Measurements from ENCODE around the gene EYA3. TPM values are rescaled to one million over a fixed set of nuclear protein-coding genes. Genes with fewer than 3 reads are reported as not detected.
A peak's percentile ranks its signal among the peaks of the same experiment; 100 is the strongest.

EYA3 gene
- total RNA-seq, 2 donors from 2014 or later = 27.0 to 28.9 TPM

DNA sequence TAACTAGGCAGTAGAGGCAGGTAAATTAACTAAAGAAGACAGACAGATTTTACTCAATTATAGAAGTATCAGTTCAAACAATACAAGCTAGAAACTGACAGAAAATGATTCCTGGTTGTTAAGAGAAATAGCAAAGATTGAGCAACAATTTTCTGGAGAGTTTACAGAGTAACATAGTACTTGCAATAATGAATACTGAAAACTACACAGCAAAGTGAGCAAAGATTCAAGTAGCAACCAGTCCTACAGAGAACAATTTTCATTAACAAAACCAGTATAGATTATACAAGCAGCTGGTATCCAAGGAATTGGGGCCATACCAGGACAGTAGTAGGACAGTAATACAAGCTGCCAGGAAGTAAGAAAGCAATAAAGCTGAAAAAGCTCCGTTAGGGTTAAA, 37.6 kb downstream of the EYA3 start:
- H3K4me3 Mint-ChIP-seq = no peak overlapping the region
- DNase-seq (no peak), ATAC-seq (replicated peaks in 1 of 2) (no peak)
- H3K4me1 Mint-ChIP-seq (ENCODE audit: low read depth) = peaks cover 19% of the 10 kb centered on the region
- no peaks in the 10 kb centered on the region for H3K27me3 Mint-ChIP-seq (ENCODE audit: low read depth)
- H3K27ac Mint-ChIP-seq = no peak overlapping the region
- no peaks in the 10 kb centered on the region for H3K9me3 Mint-ChIP-seq
- peaks cover 2 to 4% of the 10 kb centered on the region in 2 donors for H3K36me3 Mint-ChIP-seq (ENCODE audit: insufficient read depth in 2 of 2)

DNA sequence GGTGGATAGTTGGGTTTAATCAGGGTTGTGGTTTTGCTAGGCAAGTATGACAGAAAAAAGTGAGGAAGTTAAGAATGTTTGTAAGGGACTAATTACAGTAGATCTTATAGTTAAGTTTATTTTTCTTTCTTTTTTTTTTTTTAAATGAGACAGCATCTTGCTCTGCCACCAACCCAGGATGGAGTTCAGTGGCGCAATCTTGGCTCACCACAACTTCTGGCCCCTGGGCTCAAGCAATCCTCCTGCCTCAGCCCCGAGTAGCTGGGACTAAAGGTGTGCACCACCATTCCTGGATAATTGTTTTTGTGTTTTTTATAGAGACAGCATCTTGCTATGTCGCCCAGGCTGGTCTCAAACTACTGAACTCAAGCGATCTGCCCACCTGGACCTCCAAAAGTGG, 41.7 kb downstream of the EYA3 start:
- Mint-ChIP-seq H3K4me1 (ENCODE audit: low read depth) (peaks cover 6% of the 10 kb centered on the region), H3K4me3 (no peak overlapping the region), H3K27ac (no peak overlapping the region), H3K36me3 (ENCODE audit: insufficient read depth in 2 of 2) (peaks cover 0 to 2% of the 10 kb centered on the region in 2 donors), H3K9me3 (no peaks in the 10 kb centered on the region), H3K27me3 (ENCODE audit: low read depth) (no peaks in the 10 kb centered on the region)
- ATAC-seq (replicated peaks in 1 of 2) (no peak), DNase-seq (no peak)

DNA sequence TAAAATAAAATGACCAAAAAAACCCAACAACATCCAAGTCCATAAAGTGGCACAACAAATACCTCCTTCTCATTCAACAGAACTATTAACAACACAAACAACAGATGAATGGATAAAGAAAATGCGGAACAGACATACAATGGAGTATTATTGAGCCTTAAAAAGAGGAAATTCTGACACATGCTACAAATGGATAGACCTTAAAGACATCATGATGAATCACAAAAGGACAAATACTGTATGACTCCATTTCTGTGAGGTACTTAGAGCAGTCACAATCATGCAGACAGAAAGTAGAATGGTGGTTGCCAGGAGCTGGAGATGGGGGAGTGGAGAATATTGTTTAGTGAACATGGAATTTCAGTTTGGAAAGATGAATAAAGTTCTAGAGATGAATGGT, 42.6 kb downstream of the EYA3 start:
- H3K27ac Mint-ChIP-seq = no peak overlapping the region
- DNase-seq = no peak
- H3K4me3 Mint-ChIP-seq = no peak overlapping the region
- H3K27me3 Mint-ChIP-seq (ENCODE audit: low read depth) = no peaks in the 10 kb centered on the region
- H3K9me3 Mint-ChIP-seq = no peaks in the 10 kb centered on the region
- H3K4me1 Mint-ChIP-seq (ENCODE audit: low read depth) = peaks cover 6% of the 10 kb centered on the region
- peak in 1 of 2 donors; percentile 33 for ATAC-seq (replicated peaks in 1 of 2)
- peaks cover 0 to 2% of the 10 kb centered on the region in 2 donors for H3K36me3 Mint-ChIP-seq (ENCODE audit: insufficient read depth in 2 of 2)

DNA sequence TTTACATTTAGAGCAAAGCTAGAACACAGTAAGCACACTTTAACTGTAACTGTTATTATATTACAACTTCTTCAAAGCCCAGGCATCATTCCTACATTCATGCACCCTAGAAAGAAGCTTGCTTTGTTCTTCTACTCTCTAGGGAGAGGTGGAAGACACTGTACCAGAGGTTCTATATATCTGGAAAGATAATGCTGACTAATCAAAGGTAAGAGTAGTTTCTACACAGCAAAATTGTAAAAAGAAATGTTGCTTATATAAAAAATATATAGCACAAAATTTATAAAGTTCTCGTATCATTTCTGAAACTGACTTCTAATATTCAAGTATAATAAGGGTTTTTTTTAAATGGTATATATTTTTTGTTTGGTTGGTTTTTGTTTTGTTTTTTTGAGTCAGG, 44.0 kb downstream of the EYA3 start:
- no peak for ATAC-seq (replicated peaks in 1 of 2)

DNA sequence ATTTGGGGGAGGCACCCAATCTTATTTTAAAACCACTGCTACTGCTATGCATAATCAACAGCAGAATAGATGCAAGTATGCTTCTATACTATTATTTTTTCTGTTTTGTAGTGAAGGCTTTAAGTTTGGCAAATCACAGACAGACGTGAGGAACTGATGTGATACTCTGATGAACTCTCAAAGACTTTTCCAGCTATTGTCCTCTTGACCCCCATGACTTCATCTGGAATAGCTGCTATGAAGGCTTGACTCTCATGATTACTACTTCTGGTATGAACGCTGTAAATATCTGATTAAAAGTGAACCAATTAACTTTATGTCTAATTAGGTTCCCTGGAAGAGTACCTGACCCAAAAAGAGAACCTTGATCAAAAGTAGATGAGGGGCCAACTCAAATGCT, 49.1 kb downstream of the EYA3 start:
- Mint-ChIP-seq H3K27ac (no peak overlapping the region), H3K36me3 (ENCODE audit: insufficient read depth in 2 of 2) (peaks cover 3 to 4% of the 10 kb centered on the region in 2 donors), H3K9me3 (no peaks in the 10 kb centered on the region), H3K4me3 (no peak overlapping the region), H3K4me1 (ENCODE audit: low read depth) (no peaks in the 10 kb centered on the region), H3K27me3 (ENCODE audit: low read depth) (no peaks in the 10 kb centered on the region)
- ATAC-seq (replicated peaks in 1 of 2) (no peak), DNase-seq (no peak)

More for the DNA sequence above, 44.0 kb downstream of the EYA3 start:
- H3K4me1 Mint-ChIP-seq (ENCODE audit: low read depth) = peaks cover 6% of the 10 kb centered on the region
- no peak for DNase-seq
- peaks cover 4 to 5% of the 10 kb centered on the region in 2 donors for H3K36me3 Mint-ChIP-seq (ENCODE audit: insufficient read depth in 2 of 2)
- no peak overlapping the region for H3K4me3 Mint-ChIP-seq
- H3K27me3 Mint-ChIP-seq (ENCODE audit: low read depth) = no peaks in the 10 kb centered on the region
- no peak overlapping the region for H3K27ac Mint-ChIP-seq
- H3K9me3 Mint-ChIP-seq = no peaks in the 10 kb centered on the region

DNA sequence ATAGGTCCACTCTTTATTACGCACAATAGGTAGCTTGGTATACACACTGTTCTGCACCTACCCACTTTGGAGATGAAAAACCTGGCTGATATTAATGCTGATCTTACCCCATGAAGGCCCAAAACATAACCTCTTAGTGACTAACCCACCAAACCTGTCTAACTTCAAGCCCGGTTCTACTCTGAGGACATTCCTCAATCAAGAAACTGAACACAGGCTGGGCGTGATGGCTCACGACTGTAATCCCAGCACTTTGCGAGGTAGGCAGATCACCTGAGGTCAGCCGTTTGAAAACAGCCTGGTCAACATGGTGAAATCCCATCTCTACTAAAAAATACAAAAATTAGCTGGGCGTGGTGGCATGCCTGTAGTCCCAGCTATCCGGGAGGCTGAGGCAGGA, 50.5 kb downstream of the EYA3 start:
- ATAC-seq (replicated peaks in 1 of 2) (no peak), DNase-seq (no peak)
- H3K4me1 Mint-ChIP-seq (ENCODE audit: low read depth) = no peaks in the 10 kb centered on the region
- H3K4me3 Mint-ChIP-seq = no peak overlapping the region
- no peaks in the 10 kb centered on the region for H3K9me3 Mint-ChIP-seq
- no peak overlapping the region for H3K27ac Mint-ChIP-seq
- H3K27me3 Mint-ChIP-seq (ENCODE audit: low read depth) = no peaks in the 10 kb centered on the region
- H3K36me3 Mint-ChIP-seq (ENCODE audit: insufficient read depth in 2 of 2) = peaks cover 3 to 4% of the 10 kb centered on the region in 2 donors

DNA sequence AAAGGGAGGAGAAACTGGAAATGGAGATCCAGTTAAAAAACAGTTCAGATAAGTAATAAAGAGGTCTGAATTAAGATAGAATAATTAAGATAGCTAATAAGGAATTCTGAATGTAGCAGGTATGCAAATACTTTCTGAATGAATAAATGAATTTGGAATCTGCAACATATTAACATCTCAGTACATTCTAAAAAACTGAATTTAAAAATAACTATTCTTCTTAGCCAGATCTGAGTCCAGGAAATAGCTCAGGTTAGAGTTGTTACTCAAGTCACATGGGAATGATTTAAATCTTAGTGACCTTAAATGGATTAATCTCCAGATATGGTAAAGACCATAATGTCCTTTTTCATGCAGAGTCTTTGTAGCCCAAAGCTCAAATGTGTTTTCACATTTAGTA, 51.2 kb downstream of the EYA3 start:
- Mint-ChIP-seq H3K9me3 (no peaks in the 10 kb centered on the region), H3K27ac (peak overlapping the region; percentile 78), H3K36me3 (ENCODE audit: insufficient read depth in 2 of 2) (peaks cover 3 to 4% of the 10 kb centered on the region in 2 donors), H3K4me1 (ENCODE audit: low read depth) (no peaks in the 10 kb centered on the region), H3K4me3 (no peak overlapping the region), H3K27me3 (ENCODE audit: low read depth) (no peaks in the 10 kb centered on the region)
- ATAC-seq (replicated peaks in 1 of 2) (no peak), DNase-seq (no peak)

DNA sequence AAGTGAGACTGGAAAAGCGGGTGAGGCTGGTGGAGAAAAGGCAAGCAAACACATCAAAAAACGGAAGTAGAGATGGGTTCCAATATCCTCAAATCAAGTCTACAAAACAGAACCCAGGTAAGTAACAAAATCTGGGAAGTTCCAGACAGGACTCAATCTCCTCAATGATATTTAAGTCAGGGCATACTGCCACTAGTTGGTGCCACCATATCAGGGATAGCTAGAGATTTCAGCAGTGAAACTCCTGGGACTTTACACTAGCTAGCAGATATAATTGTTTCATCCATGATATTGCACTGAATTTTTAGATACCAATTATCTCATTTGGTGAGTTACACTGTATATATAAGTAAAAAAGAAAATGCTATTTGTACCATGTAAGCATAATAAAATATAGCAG, 52.0 kb downstream of the EYA3 start:
- Mint-ChIP-seq H3K9me3 (no peaks in the 10 kb centered on the region), H3K27ac (peak overlapping the region; percentile 10), H3K4me1 (ENCODE audit: low read depth) (no peaks in the 10 kb centered on the region), H3K4me3 (no peak overlapping the region), H3K36me3 (ENCODE audit: insufficient read depth in 2 of 2) (peaks cover 3 to 4% of the 10 kb centered on the region in 2 donors), H3K27me3 (ENCODE audit: low read depth) (no peaks in the 10 kb centered on the region)
- no peak for DNase-seq
- ATAC-seq (replicated peaks in 1 of 2) = no peak

DNA sequence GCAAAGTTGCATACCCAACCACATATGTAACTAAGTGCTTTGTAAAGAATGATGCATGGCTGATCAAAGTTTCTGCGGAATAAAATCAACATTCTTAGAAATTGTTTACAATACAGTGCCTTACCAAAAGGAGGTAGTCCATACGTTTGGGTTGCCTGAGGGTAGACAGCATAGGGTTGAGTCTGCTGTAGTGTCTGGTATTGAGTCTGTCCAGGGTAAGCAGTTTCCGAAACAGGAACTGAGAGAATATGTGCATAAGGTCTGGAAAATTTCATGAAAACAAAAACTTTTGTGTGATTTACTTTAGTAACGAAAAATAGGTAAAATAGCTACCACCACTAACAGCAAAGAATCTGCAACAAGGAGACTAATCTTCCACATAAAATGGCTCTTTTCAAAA, 53.0 kb downstream of the EYA3 start:
- Mint-ChIP-seq H3K27me3 (ENCODE audit: low read depth) (no peaks in the 10 kb centered on the region), H3K36me3 (ENCODE audit: insufficient read depth in 2 of 2) (peaks cover 2 to 3% of the 10 kb centered on the region in 2 donors), H3K27ac (no peak overlapping the region), H3K4me3 (no peak overlapping the region), H3K9me3 (no peaks in the 10 kb centered on the region), H3K4me1 (ENCODE audit: low read depth) (no peaks in the 10 kb centered on the region)
- no peak for DNase-seq
- ATAC-seq (replicated peaks in 1 of 2) = no peak

DNA sequence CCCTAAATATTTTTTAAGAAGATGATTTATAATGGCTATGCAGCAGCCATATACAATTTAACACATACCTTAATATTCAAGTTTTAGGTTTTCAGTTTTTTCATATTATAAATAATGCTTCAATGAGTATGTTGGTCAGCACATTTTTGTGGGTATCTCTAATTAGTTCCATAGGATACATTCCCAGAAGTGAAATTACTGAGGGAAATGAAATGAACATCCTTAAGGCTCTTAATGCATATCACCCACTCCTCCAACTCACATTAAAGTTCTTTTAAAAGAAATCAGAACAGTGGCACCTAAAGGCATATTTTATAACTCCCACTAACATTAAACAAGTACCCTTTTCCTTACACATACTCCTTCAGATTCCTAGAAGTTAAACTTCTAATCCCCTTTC, 56.1 kb downstream of the EYA3 start:
- no peak for DNase-seq
- Mint-ChIP-seq H3K27ac (no peak overlapping the region), H3K36me3 (ENCODE audit: insufficient read depth in 2 of 2) (peaks cover 0 to 1% of the 10 kb centered on the region in 2 donors), H3K9me3 (no peaks in the 10 kb centered on the region), H3K27me3 (ENCODE audit: low read depth) (no peaks in the 10 kb centered on the region), H3K4me1 (ENCODE audit: low read depth) (no peaks in the 10 kb centered on the region), H3K4me3 (no peak overlapping the region)
- ATAC-seq (replicated peaks in 1 of 2) = no peak

DNA sequence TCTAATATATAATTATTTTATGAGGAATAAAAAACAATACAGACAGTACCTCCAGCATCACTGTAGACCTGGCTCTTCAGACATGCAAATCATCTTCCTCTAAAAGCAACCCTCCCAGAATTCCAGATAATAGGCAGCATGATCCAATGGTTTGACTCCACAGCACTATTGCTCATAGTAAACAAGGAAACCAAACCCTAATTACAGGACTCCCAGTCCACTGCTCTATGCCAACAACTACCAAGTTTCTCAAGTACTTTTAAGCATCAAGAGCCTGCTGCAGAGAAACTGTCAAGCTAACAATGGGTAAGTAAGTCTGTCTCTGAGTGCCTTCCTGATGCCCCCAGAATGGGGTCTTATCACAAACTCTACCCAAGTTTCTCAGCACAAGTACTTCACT, 57.2 kb downstream of the EYA3 start:
- Mint-ChIP-seq H3K4me1 (ENCODE audit: low read depth) (no peaks in the 10 kb centered on the region), H3K27ac (no peak overlapping the region), H3K27me3 (ENCODE audit: low read depth) (no peaks in the 10 kb centered on the region), H3K9me3 (no peaks in the 10 kb centered on the region), H3K36me3 (ENCODE audit: insufficient read depth in 2 of 2) (peaks cover 0 to 1% of the 10 kb centered on the region in 2 donors), H3K4me3 (no peak overlapping the region)
- DNase-seq (no peak), ATAC-seq (replicated peaks in 1 of 2) (no peak)

DNA sequence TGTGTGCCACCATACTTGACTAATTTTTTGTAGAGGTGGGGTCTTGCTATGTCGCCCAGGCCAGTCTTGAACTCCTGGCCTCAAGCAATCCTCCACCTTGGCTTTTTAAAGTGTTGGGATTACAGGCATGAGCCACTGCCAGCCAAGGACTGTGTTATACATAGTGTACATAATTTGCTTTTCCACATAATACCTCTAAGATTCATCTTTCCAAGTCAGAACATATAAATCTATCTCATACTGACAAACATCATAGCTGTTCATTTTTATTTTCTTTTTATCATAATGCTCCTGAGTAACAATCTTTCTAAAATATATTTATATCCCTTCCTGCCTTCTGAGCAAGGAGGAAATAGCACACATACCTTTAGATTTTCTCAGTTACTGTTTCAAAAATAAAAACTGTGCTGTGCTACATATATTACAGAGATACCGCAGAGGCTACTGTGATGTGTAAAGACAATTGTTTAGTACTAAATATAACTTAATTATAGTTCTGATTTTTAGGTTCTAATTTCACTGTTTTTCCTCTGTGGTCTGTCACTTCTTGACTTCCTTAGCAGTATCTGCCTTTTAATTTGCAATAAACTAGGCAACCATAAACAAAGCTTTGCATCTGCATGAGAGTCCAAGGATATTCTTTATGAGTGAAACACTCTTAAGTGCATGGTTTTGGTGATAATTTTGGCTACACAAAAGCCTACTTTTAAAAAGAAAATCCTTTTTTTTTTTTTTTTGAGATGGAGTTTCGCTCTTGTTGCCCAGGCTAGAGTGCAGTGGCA, 59.3 kb downstream of the EYA3 start:
- peak overlapping the region; percentile 42 for H3K27ac Mint-ChIP-seq
- no peak overlapping the region for H3K4me3 Mint-ChIP-seq
- no peaks in the 10 kb centered on the region for H3K9me3 Mint-ChIP-seq
- ATAC-seq (replicated peaks in 1 of 2) (no peak), DNase-seq (no peak)
- H3K27me3 Mint-ChIP-seq (ENCODE audit: low read depth) = no peaks in the 10 kb centered on the region
- H3K36me3 Mint-ChIP-seq (ENCODE audit: insufficient read depth in 2 of 2) = peaks cover 0 to 1% of the 10 kb centered on the region in 2 donors
- no peaks in the 10 kb centered on the region for H3K4me1 Mint-ChIP-seq (ENCODE audit: low read depth)

DNA sequence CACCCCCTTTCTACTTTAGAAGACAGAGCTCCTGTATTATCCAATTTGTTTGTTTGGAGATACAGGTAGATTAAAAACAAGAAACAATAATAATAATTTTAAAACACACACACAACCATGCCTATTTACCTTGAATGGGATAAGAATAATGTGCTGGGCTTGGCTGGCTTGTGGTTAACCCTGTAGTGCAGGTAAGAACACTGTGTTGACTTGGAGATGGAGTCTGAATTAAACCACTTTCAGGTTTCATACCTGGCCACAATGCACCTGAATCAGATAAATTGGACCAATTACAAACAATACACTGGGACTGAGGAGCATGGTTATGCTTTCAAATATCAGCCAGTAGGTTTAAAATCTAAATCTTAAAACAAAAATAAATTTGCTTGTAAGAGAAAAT, 60.8 kb downstream of the EYA3 start:
- H3K9me3 Mint-ChIP-seq = no peaks in the 10 kb centered on the region
- H3K27ac Mint-ChIP-seq = no peak overlapping the region
- H3K4me3 Mint-ChIP-seq = no peak overlapping the region
- ATAC-seq (replicated peaks in 1 of 2) (no peak), DNase-seq (no peak)
- H3K4me1 Mint-ChIP-seq (ENCODE audit: low read depth) = no peaks in the 10 kb centered on the region
- H3K27me3 Mint-ChIP-seq (ENCODE audit: low read depth) = no peaks in the 10 kb centered on the region
- H3K36me3 Mint-ChIP-seq (ENCODE audit: insufficient read depth in 2 of 2) = peaks cover 0 to 1% of the 10 kb centered on the region in 2 donors

DNA sequence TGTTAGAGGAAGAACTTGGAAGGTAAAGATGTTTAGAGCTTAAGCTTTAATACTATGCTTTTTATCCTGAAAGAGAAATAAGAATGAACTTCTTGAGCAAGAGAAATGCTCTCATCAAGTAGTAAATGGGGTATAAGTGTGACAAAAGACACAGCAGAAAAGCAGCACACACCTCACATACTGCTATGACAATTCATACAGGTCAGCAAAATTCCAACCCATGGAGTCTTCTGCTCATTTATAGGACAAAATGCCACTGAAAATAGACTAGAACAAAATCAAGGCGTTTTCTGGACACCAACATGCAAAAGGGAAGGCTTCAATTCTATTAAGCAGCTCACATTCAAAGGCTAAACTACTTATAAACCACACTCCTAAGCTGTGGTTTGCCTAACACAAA, 61.2 kb downstream of the EYA3 start:
- Mint-ChIP-seq H3K4me1 (ENCODE audit: low read depth) (no peaks in the 10 kb centered on the region), H3K4me3 (no peak overlapping the region), H3K36me3 (ENCODE audit: insufficient read depth in 2 of 2) (peaks cover 0 to 1% of the 10 kb centered on the region in 2 donors), H3K27me3 (ENCODE audit: low read depth) (no peaks in the 10 kb centered on the region), H3K9me3 (no peaks in the 10 kb centered on the region), H3K27ac (no peak overlapping the region)
- ATAC-seq (replicated peaks in 1 of 2) (no peak), DNase-seq (no peak)
